HG02623 (cell line): ENCODE data around the gene CCDC71.

Source experiments
- ATAC-seq: cut with Tn5 transposase; IDR thresholded peaks from one replicate; pipeline ENCODE4 v1.9.1; 2021; ENCODE audit warnings: moderate library complexity; ENCODE audit not compliant: unreplicated experiment

Gene CCDC71

DNA sequence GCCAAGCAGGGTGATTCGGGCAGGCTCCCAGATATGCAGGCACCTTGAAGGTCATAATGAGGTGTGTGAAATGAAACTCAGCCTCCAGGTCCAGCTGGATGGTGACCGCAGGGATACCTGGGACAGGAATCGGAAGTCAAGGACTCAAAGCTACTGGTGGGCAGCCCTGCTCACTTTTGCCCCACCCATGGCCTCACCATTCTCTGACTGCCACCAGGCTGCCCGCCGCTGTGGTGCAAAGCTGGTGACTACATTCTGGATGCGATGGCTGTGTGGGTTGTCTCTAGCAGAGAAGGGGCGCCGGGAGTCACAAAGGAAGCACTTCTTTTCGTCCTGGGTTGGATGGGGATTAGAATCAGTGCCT is 34.1 kb downstream of the CCDC71 start:
- ATAC-seq, result no peak

- ATAC-seq, result no peak
These were observed 34.6 kb downstream of the CCDC71 start for GRCh38 chr3:49131576-49131975.

DNA sequence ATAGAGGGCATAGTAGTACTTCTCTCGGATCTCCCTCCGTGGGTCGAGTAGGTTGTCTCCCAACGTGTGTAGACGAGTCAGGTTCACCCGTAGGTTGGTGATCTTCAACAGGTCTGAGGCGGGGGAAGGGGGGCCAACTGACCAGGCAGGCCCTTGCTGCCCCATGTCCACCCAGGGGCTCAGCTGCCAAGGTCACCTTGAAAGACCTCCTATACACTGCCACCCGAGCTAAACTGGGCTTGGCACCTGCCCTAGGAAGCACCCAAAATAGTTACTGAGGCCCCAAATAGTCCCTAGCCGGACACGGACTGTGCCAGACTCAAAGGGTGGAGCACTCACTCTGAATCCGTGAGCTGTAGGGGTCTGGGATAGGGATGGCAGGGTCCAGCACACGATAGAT is 35.1 kb downstream of the CCDC71 start:
- ATAC-seq, result no peak

DNA sequence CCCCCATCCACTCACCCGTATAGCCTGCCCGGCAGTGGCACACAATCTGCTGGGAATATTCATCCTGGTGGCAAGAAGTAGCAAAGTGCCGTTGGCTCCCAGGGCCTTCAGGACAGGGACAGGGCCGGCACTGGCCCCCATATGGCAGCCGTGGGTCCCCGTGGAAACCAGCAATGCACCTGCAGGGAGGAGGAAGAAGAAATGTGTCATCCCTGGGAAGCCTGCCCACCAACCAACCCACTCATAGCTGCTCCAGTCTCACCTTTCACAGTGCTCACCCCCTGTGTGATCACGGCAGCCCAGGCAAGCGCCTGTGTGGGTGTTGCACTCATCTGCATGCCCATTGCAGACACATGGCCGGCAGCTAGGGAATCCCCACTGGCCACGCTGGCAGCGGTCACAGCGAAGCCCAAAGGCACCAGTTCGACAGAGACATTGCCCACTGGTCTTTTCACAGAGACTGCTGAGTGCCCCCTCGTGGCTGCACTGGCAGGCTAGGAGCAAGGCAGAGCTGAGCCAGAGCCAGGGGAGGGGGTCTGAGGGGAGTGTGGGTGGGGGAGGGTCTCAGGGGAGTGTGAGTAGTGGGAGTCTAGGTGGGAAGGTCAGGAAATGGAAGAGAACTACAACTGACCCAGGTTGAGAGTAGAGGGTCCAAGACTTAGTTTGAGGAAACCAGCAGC is 41.0 kb downstream of the CCDC71 start:
- ATAC-seq, result no peak

DNA sequence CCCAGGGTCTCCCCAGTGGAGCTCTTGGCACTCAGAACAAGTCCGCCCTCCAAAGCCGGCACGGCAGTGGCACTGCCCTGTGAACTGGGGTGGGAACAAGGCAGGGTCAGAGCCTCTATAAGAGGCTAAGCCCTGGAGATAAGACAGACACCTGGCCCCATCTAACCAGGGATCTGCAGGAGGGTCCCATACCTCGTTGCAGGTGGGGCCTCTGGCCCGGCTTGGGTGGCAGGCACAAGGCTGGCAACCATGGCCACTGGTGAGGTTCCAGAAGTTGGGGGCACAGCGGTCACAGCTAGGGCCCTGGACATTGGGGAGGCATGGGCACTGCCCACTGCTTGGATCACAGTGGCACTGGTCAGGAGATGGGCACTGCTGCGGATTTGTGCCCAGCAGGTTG is 41.9 kb downstream of the CCDC71 start:
- ATAC-seq, result no peak

DNA sequence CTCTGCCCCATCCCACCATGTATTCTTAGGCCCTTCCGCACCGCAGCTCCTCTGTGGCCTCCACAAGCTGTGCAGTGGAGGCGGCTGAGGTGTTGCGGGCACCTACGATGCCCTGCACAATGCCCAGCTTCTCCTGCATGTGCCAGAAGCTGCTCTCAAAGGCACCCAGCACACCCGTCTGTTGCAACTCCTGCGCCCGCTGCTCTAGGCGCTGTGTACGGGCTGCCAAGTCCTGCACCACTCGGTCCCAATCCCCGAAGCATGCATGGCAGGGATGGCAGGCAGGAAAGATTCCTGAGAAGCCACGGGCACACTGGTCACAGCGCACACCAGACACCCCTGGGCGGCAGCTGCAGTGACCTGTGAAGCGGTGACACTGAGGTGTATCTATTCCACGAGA is 42.4 kb downstream of the CCDC71 start:
- ATAC-seq, result no peak

DNA sequence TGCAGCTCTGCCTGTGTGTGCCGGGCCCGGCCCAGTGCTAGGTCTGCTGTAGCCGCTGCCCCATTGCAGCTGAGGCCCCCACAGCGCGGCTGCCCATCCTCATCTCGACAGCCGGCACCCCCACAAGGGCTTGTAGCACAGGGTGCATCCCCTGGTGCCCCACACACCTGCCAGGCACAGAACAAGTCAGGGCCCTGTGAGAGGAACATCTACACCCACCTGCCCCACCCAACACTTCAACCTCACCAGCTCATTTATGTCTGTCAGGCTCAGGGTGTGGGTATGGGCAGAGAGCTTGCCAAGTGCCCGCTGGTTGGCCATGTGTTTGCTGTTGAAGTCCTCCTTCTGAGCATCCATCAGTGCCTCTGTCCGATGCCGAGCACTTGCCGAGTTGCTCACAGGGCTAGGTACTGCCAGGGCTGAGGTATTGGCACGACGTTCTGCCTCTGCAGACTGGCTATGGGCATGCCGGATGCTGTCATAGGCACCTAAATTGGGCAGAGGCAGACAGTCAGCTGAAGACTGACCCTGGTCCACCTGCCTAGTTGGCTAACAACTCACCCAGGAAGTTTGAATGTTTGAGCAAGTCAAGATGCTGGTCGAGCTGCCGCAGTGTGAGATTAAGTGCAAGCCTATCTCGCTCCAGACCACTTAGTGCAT is 43.1 kb downstream of the CCDC71 start:
- ATAC-seq, result no peak

DNA sequence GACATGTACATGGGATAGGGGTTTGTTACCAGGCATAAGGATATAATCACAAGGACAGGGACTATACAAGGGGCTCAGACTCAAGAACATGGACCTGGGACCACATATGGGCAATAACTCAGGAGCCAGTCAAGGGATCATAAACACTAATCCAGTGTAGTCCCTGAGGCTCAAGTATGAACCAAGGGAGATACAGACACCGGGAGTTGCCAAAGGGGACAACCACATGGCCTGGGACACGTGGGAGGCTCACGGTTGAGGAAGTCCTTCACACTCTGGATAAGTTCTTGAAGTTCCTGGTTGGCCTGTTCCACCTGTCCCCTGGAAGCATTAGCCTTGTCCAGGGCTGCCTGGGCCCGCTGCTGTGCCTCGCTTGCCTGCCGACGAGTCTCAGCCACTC is 43.7 kb downstream of the CCDC71 start:
- ATAC-seq, result no peak

DNA sequence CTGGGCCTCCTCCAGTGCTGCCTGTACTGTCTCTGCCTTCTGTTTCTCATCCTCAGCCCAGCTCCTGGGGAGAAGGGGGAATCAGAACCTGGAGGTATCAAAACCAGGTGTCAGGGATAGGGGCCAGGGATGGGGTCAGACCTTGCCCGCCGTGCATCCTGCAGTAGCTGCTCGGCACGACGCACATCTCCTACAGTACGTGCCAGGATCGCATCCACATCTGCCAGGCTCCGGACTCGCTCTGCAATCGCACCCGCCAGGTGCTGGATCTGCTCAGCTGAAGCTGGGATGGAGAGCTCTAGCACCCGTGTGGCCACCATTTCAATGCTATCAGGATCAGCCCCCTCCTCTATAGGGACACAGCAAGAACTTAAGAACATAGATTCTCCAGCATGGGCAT is 44.1 kb downstream of the CCDC71 start:
- ATAC-seq, result no peak

DNA sequence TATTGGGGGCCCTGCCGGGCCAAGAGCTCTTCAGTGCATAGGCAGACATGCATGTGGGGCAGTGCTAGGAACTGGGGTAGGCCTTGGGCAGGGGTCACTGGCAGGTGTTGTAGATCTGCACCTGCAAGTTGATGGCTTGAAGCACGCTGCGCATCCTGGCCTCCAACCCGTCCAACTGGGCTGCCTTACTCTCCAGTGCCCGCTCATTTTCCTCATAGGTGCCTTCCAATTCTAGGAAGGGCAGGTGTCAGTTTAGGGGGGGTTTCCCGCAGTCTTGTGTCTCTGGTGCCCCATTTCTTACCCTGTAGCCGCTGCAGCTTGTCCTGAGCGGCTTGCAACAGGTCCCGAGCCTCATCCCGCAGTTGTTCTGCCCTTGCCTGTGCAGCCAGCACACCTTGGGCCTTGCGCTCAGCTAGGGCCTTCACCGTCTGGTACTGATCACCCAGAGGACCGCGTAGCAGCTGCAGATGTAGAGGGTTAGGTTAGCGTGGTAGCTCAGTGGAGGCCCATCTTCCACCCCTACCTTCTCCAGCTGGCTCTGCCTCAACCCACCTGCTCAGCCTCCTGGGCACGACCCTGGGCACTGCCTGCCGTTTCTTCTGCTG is 44.9 kb downstream of the CCDC71 start:
- ATAC-seq, result no peak

DNA sequence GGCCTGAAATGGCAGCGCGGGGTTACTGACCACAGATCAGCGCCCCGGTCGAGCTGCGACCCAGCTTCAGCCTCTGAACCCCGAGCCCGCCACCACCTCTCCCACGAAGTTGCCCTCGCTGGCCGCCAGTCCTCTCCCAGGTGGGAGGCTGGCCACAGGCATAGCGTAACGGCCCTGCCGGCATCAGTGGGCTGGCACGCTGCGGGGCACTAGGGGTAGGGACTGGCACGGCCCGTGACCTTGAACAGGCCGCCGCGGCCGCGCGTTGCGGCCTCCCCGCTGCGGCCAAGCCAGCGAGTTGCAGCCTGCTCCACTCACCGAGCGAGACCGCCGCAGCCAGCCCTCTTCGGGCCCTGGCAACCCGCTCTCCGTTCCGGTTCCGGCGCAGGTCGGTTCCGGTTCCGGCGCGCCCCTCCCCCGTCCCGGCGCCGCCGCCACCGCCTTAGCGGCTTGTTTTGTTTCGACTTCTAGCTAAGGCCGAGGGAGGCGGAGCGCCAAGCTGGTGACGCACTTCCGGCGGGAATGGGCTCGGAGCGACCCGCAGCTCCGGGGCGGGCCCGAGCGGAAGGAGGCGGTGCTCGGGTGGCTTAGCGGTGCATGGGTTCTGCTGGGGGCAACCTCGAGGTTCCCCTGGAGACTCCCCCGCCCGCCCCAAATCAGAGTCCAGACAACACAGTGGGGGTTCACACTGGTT is 45.5 kb downstream of the CCDC71 start, which contains the start of gene USP19:
Gene USP19, minus strand, starts transcription at position 386 of the 694 bp plus-strand sequence. CDS start 1,678 bp downstream, outside the sequence.
- peak; percentile 88 for ATAC-seq

- no peak for ATAC-seq
These were observed 46.1 kb downstream of the CCDC71 start for GRCh38 chr3:49120096-49120437.

GRCh38 chr3:49119439-49119838 is 46.7 kb downstream of the CCDC71 start:
- ATAC-seq, result no peak

DNA sequence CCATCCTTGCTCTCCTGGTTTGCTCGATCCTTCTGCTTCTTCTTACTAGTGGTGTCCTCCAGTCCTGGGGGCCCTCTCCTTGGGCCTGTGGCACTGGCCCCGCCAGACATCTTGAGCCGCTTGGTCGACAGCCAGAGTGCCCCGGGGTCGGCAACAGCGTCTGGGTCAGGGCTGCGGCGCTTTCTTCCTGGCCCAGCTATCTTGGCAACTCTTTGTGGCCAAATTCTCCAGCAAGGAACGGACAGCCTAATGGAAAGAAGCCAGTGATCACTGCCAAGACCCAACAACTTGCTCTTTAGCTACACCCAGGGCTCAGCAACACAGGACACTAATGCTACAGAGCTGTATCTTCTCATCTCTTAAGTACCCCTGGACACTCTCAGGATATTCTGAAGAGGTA is 47.1 kb downstream of the CCDC71 start:
- ATAC-seq, result no peak
